Fibroblast of lung (primary cell): ENCODE results near the gene EXOC2. TPM values are rescaled to one million over a fixed set of nuclear protein-coding genes. Genes with fewer than 3 reads are reported as not detected.

Experiments used
- DNase-seq, 2 donors: peaks; one replicate each; pipeline versions ENCODE4 v3.0.0 to v3.0.0-alpha.2; 2010; ENCODE audit warnings: low read depth in 2 of 2
- H2AFZ ChIP-seq: 2 replicates; pipeline ENCODE4 v1.5.1; 2012; ENCODE audit warnings: low read length, control low read depth, inconsistent platforms
- H3K27ac ChIP-seq: 2 replicates; pipeline ENCODE4 v1.5.1; 2011; ENCODE audit warnings: low read length, control low read depth; ENCODE audit not compliant: insufficient read depth
- H3K27me3 ChIP-seq: 2 replicates; pipeline ENCODE4 v1.5.1; 2011; ENCODE audit warnings: mild to moderate bottlenecking, low read length; ENCODE audit not compliant: control insufficient read depth, insufficient read depth
- H3K36me3 ChIP-seq: 2 replicates; pipeline ENCODE4 v1.5.1; 2011; ENCODE audit warnings: low read length; ENCODE audit not compliant: control insufficient read depth, insufficient read depth
- H3K4me1 ChIP-seq: 2 replicates; pipeline ENCODE4 v1.5.1; 2011; ENCODE audit warnings: low read length; ENCODE audit not compliant: control insufficient read depth, insufficient read depth; ENCODE audit errors: extremely low read depth
- H3K4me2 ChIP-seq: 2 replicates; pipeline ENCODE4 v1.5.1; 2011; ENCODE audit warnings: low read length, control low read depth; ENCODE audit not compliant: insufficient read depth; ENCODE audit errors: extremely low read depth
- H3K4me3 ChIP-seq, 4 experiments: fragments of 200-600 bp in 1 of 4; sonication (generic) in 1 of 4; replicated peaks in 1 of 4; 2 replicates each; pipeline ENCODE4 v1.5.1; 2011 to 2016; ENCODE audit warnings: low read length in 4 of 4, low read depth in 3 of 4, mild to moderate bottlenecking in 3 of 4, control low read depth in 2 of 4, inconsistent platforms in 1 of 4, mixed read lengths in 1 of 4; ENCODE audit not compliant: insufficient read depth in 1 of 4; ENCODE audit errors: control extremely low read depth in 1 of 4
- H3K79me2 ChIP-seq: 2 replicates; pipeline ENCODE4 v1.5.1; 2012; ENCODE audit warnings: mild to moderate bottlenecking, low read length, inconsistent platforms; ENCODE audit not compliant: control insufficient read depth, insufficient read depth
- H3K9ac ChIP-seq: 2 replicates; pipeline ENCODE4 v1.5.1; 2011; ENCODE audit warnings: mild to moderate bottlenecking, low read length, control low read depth; ENCODE audit not compliant: insufficient read depth
- H3K9me3 ChIP-seq: 2 replicates; pipeline ENCODE4 v1.5.1; 2012; ENCODE audit warnings: low read depth, low read length; ENCODE audit not compliant: control insufficient read depth, insufficient read depth
- H4K20me1 ChIP-seq: 2 replicates; pipeline ENCODE4 v1.5.1; 2011; ENCODE audit warnings: low read length; ENCODE audit not compliant: control insufficient read depth, insufficient read depth; ENCODE audit errors: extremely low read depth
- EZH2 ChIP-seq: IDR thresholded peaks from 2 replicates; pipeline ENCODE4 v1.5.1; 2012; ENCODE audit warnings: low read length, control low read depth, mild to moderate bottlenecking; ENCODE audit errors: missing control alignments
- polyA plus RNA-seq, 2 donors: library from polyadenylated mRNA; depleted of rRNA in 1 of 2; stranded (reverse) in 1 of 2; unstranded in 1 of 2; fragments of >200 nt; gene quantifications; 2 replicates each; pipeline ENCODE4 v1.2.1, GENCODE V29; 2011 to 2012; ENCODE audit warnings: missing spikeins in 1 of 2
- total RNA-seq: library from RNA; depleted of rRNA; stranded (reverse); fragments of >200 nt; gene quantifications from 2 replicates; pipeline ENCODE4 v1.2.1, GENCODE V29; 2014
- TF ChIP-seq, protein P1 (sequence below), 2 donors: IDR thresholded peaks in 1 of 2; conservative IDR thresholded peaks in 1 of 2; 1 replicate in 1 of 2; 2 replicates in 1 of 2; pipeline ENCODE4 v1.5.1; 2011 to 2012; ENCODE audit warnings: low read length in 2 of 2, control low read depth in 1 of 2, inconsistent platforms in 1 of 2, low read depth in 1 of 2, mild to moderate bottlenecking in 1 of 2

Gene EXOC2
- total and polyA plus RNA-seq, 2 donors (not counting 1 experiment from before 2014, with no cell fraction given): 19.7 to 42.3 TPM

DNA sequence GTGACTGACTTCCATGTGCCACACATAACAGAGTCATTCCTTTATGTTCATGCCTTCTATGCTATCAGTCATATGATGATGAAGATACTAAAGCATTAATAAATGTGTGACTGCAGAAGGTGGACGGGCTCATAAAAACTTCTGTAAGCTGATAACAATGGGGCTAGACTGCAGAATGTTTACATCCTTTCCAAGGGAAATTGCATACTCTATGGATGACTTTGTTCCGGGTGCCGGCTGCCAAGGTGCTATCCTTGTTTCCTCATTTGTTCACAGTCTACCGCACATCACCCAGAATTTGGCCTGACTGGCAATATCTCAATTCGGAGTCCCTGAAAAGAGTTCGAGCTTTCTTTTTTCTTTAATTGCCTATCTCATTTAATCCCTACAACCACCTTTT lies 121.0 kb downstream of the EXOC2 start:
- Histone ChIP-seq H3K79me2 (no peaks in the 10 kb centered on the region), H3K27ac (no peak overlapping the region), H2AFZ (no peak overlapping the region), H3K9ac (no peak overlapping the region), H3K4me1 (no peaks in the 10 kb centered on the region), H3K4me2 (no peak overlapping the region), H3K9me3 (no peaks in the 10 kb centered on the region), H3K27me3 (no peaks in the 10 kb centered on the region), H3K4me3 (no peak overlapping the region), H3K36me3 (no peaks in the 10 kb centered on the region), H4K20me1 (no peaks in the 10 kb centered on the region)
- peak in 1 of 2 donors; percentile 9 for DNase-seq
- TF ChIP-seq, protein P1, sequence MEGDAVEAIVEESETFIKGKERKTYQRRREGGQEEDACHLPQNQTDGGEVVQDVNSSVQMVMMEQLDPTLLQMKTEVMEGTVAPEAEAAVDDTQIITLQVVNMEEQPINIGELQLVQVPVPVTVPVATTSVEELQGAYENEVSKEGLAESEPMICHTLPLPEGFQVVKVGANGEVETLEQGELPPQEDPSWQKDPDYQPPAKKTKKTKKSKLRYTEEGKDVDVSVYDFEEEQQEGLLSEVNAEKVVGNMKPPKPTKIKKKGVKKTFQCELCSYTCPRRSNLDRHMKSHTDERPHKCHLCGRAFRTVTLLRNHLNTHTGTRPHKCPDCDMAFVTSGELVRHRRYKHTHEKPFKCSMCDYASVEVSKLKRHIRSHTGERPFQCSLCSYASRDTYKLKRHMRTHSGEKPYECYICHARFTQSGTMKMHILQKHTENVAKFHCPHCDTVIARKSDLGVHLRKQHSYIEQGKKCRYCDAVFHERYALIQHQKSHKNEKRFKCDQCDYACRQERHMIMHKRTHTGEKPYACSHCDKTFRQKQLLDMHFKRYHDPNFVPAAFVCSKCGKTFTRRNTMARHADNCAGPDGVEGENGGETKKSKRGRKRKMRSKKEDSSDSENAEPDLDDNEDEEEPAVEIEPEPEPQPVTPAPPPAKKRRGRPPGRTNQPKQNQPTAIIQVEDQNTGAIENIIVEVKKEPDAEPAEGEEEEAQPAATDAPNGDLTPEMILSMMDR (conservative IDR thresholded peaks at IDR 0.05 in 1 of 2, IDR thresholded peaks at IDR 0.05 in 1 of 2; ENCODE audit: low read depth in 1 of 2, low read length in 2 of 2): no peak
- no peak for TF ChIP-seq EZH2

DNA sequence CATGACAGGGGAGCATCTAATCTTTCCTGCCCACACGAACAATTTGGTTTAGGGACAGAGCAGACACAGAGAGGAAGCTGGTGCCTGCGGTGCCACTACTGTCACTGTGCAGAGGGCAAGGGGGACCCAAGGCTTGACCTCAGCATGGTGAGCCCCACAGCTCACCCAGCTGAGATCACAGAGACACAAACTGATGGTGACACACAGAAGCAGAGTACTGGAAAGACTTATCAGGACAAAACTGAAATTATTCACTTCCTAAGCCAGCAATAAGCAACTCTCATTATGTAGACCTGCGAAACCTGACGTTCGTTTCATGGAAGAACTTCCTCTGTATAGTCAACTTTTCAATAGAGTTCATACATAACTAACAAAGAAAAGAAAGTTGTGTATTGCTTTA lies 122.1 kb downstream of the EXOC2 start:
- no peaks in the 10 kb centered on the region for H4K20me1 ChIP-seq
- H3K4me3 ChIP-seq: no peak overlapping the region
- H3K27ac ChIP-seq: no peak overlapping the region
- H3K4me1 ChIP-seq: no peaks in the 10 kb centered on the region
- H3K9me3 ChIP-seq: no peaks in the 10 kb centered on the region
- no peak overlapping the region for H3K4me2 ChIP-seq
- no peak overlapping the region for H3K9ac ChIP-seq
- no peak for DNase-seq
- H3K79me2 ChIP-seq: no peaks in the 10 kb centered on the region
- no peaks in the 10 kb centered on the region for H3K27me3 ChIP-seq
- no peak overlapping the region for H2AFZ ChIP-seq
- no peak for TF ChIP-seq EZH2
- TF ChIP-seq, protein P1 (conservative IDR thresholded peaks at IDR 0.05 in 1 of 2, IDR thresholded peaks at IDR 0.05 in 1 of 2; ENCODE audit: low read depth in 1 of 2, low read length in 2 of 2): no peak
- H3K36me3 ChIP-seq: no peaks in the 10 kb centered on the region

DNA sequence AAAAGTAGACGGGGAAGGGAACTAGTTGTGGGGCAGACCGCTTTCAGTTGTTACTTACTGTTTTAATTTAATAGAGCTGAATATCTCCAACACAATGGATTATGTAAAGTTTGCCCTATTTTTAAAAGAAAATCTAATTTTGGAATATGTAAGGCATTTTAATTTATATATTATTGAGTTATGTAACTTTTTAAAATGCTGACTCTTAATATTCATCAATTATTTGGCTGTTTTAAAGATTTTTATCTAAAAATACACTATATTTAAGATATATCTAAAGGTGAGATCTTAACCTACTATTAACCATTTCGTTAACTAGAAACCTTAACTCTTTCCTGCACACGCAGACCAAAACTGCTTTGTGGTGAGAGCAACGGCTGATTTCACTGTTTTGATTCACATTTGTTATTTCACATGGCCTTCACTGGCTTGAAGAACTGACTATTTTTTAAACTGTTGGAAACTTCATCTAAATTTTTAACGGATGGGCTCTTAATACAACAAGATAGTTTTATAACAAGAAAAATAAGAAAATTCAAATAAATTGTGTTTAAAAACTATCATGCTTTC lies 123.9 kb downstream of the EXOC2 start:
- Histone ChIP-seq H3K27me3 (no peaks in the 10 kb centered on the region), H3K27ac (no peak overlapping the region), H3K9ac (no peak overlapping the region), H3K4me1 (no peaks in the 10 kb centered on the region), H3K4me3 (no peak overlapping the region), H4K20me1 (no peaks in the 10 kb centered on the region), H3K79me2 (no peaks in the 10 kb centered on the region), H3K4me2 (no peak overlapping the region), H3K36me3 (no peaks in the 10 kb centered on the region), H3K9me3 (no peaks in the 10 kb centered on the region), H2AFZ (no peak overlapping the region)
- no peak for DNase-seq
- no peak for TF ChIP-seq EZH2
- TF ChIP-seq, protein P1 (conservative IDR thresholded peaks at IDR 0.05 in 1 of 2, IDR thresholded peaks at IDR 0.05 in 1 of 2; ENCODE audit: low read depth in 1 of 2, low read length in 2 of 2): no peak
